Thyroid gland (tissue), 4 donors: Measurements from ENCODE around the gene MOCOS. TPM values are rescaled to one million over a fixed set of nuclear protein-coding genes. Genes with fewer than 3 reads are reported as not detected.

Experiments used
- DNase-seq, 2 donors: peaks; one replicate each; pipeline ENCODE4 v3.0.0-alpha.2; 2019
- H3K27ac ChIP-seq, 3 donors: fragments of 200-600 bp; sonication (generic); 1 replicate in 2 of 3; 2 replicates in 1 of 3; pipeline ENCODE4 v1.5.1; 2016 to 2019; ENCODE audit warnings: mild to moderate bottlenecking in 1 of 3, moderate library complexity in 1 of 3
- H3K27me3 ChIP-seq: fragments of 200-600 bp; sonication (generic); one replicate; pipeline ENCODE4 v1.5.1; 2019
- H3K36me3 ChIP-seq, 2 donors: fragments of 200-600 bp; sonication (generic); one replicate each; pipeline ENCODE4 v1.5.1; 2016 to 2019
- H3K4me1 ChIP-seq, 2 donors: fragments of 200-600 bp; sonication (generic); one replicate each; pipeline ENCODE4 v1.5.1; 2017 to 2019
- H3K4me3 ChIP-seq, 3 donors: fragments of 200-600 bp; sonication (generic); replicated peaks in 1 of 3; 1 replicate in 2 of 3; 2 replicates in 1 of 3; pipeline ENCODE4 v1.5.1; 2016; ENCODE audit warnings: mild to moderate bottlenecking in 1 of 3
- H3K9me3 ChIP-seq: fragments of 200-600 bp; sonication (generic); one replicate; pipeline ENCODE4 v1.5.1; 2017
- POLR2A ChIP-seq, 2 donors: fragments of 450-650 bp; IDR thresholded peaks; one replicate each; pipeline ENCODE4 v1.6.1; 2017; ENCODE audit warnings: antibody characterized with exemption in 2 of 2, mild to moderate bottlenecking in 2 of 2, moderate library complexity in 1 of 2
- WGBS, 2 donors: methylation state at CpG; one replicate each; pipeline ENCODE4 v1.1.5; 2017; 5-methylcytosine and 5-hydroxymethylcytosine counted together
- intact Hi-C: fragments of 100-400 bp; cut with DNase I; formaldehyde crosslinking; loops from one replicate; pipeline ENCODE4 v1.15.1; 2023
- total RNA-seq, 4 donors: library from RNA; depleted of rRNA; stranded (reverse); fragments of >200 nt; gene quantifications; one replicate each; pipeline ENCODE4 v1.2.3, GENCODE V29; 2016
- TF ChIP-seq, protein P1 (sequence below), 6 experiments: fragments of 200-600 bp in 3 of 6; fragments of 450-650 bp in 3 of 6; sonication (generic) in 3 of 6; IDR thresholded peaks; one replicate each; pipeline ENCODE4 v1.5.1; 2016 to 2019; ENCODE audit warnings: antibody characterized with exemption in 6 of 6, mild to moderate bottlenecking in 2 of 6, inconsistent platforms in 1 of 6, moderate library complexity in 1 of 6

MOCOS gene
- total RNA-seq, 4 donors from 2014 or later, result 0.45 to 1.0 (median 0.75) TPM

GRCh38 chr18:36303211-36303844, 116.0 kb downstream of the MOCOS start:
- H3K27ac ChIP-seq, result no peak overlapping the region
- intact Hi-C loops, result no loop called here
- H3K4me3 ChIP-seq, result no peak overlapping the region
- H3K27me3 ChIP-seq, result no peaks in the 10 kb centered on the region
- no peaks in the 10 kb centered on the region for H3K36me3 ChIP-seq
- 68 to 73% methylated on average over 6 of the region's 6 CpGs for WGBS, 2 donors
- H3K9me3 ChIP-seq, result no peaks in the 10 kb centered on the region
- no peak for TF ChIP-seq POLR2A (IDR thresholded peaks at IDR 0.05)
- TF ChIP-seq, protein P1, sequence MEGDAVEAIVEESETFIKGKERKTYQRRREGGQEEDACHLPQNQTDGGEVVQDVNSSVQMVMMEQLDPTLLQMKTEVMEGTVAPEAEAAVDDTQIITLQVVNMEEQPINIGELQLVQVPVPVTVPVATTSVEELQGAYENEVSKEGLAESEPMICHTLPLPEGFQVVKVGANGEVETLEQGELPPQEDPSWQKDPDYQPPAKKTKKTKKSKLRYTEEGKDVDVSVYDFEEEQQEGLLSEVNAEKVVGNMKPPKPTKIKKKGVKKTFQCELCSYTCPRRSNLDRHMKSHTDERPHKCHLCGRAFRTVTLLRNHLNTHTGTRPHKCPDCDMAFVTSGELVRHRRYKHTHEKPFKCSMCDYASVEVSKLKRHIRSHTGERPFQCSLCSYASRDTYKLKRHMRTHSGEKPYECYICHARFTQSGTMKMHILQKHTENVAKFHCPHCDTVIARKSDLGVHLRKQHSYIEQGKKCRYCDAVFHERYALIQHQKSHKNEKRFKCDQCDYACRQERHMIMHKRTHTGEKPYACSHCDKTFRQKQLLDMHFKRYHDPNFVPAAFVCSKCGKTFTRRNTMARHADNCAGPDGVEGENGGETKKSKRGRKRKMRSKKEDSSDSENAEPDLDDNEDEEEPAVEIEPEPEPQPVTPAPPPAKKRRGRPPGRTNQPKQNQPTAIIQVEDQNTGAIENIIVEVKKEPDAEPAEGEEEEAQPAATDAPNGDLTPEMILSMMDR (IDR thresholded peaks at IDR 0.05), result no peak
- no peak for DNase-seq
- no peaks in the 10 kb centered on the region for H3K4me1 ChIP-seq

- DNase-seq, result no peak
- no peaks in the 10 kb centered on the region for H3K27me3 ChIP-seq
- no peaks in the 10 kb centered on the region for H3K4me1 ChIP-seq
- no peak overlapping the region for H3K4me3 ChIP-seq
- H3K36me3 ChIP-seq, result no peaks in the 10 kb centered on the region
- no peak overlapping the region for H3K27ac ChIP-seq
- H3K9me3 ChIP-seq, result no peaks in the 10 kb centered on the region
- TF ChIP-seq, protein P1 (IDR thresholded peaks at IDR 0.05), result no peak
- TF ChIP-seq POLR2A (IDR thresholded peaks at IDR 0.05), result no peak
- 94 to 95% methylated on average over 3 of the region's 3 CpGs for WGBS, 2 donors
- intact Hi-C loops, result no loop called here
Measured at GRCh38 chr18:36304723-36305122, 117.4 kb downstream of the MOCOS start.

- Histone ChIP-seq H3K36me3 (no peaks in the 10 kb centered on the region), H3K27ac (no peak overlapping the region), H3K4me3 (no peak overlapping the region), H3K4me1 (no peaks in the 10 kb centered on the region), H3K27me3 (no peaks in the 10 kb centered on the region), H3K9me3 (no peaks in the 10 kb centered on the region)
- intact Hi-C loops, result no loop called here
- WGBS, 2 donors, result 56 to 75% methylated on average over 2 of the region's 2 CpGs
- no peak for DNase-seq
- no peak for TF ChIP-seq POLR2A (IDR thresholded peaks at IDR 0.05)
- TF ChIP-seq, protein P1 (IDR thresholded peaks at IDR 0.05), result no peak
Measured at GRCh38 chr18:36305375-36305774, 118.1 kb downstream of the MOCOS start.

- Histone ChIP-seq H3K4me3 (no peak overlapping the region), H3K4me1 (no peaks in the 10 kb centered on the region), H3K27ac (no peak overlapping the region), H3K36me3 (no peaks in the 10 kb centered on the region), H3K9me3 (no peaks in the 10 kb centered on the region), H3K27me3 (no peaks in the 10 kb centered on the region)
- intact Hi-C loops, result no loop called here
- no peak for DNase-seq
- TF ChIP-seq, protein P1 (IDR thresholded peaks at IDR 0.05), result no peak
- no peak for TF ChIP-seq POLR2A (IDR thresholded peaks at IDR 0.05)
Measured at GRCh38 chr18:36307513-36307912, 120.2 kb downstream of the MOCOS start.

GRCh38 chr18:36308711-36309435, 121.6 kb downstream of the MOCOS start:
- no peaks in the 10 kb centered on the region for H3K27me3 ChIP-seq
- H3K9me3 ChIP-seq, result no peaks in the 10 kb centered on the region
- no peak overlapping the region for H3K27ac ChIP-seq
- WGBS, 2 donors, result 76 to 91% methylated on average over 7 of the region's 7 CpGs
- H3K4me3 ChIP-seq, result no peak overlapping the region
- H3K4me1 ChIP-seq, result no peaks in the 10 kb centered on the region
- H3K36me3 ChIP-seq, result no peaks in the 10 kb centered on the region
- no peak for TF ChIP-seq POLR2A (IDR thresholded peaks at IDR 0.05)
- TF ChIP-seq, protein P1 (IDR thresholded peaks at IDR 0.05), result no peak
- intact Hi-C loops, result no loop called here
- no peak for DNase-seq
